Chondrocyte (in vitro differentiated cells): ENCODE results near the gene NTN1. TPM values are rescaled to one million over a fixed set of nuclear protein-coding genes. Genes with fewer than 3 reads are reported as not detected.

Experiments
- DNase-seq: peaks from one replicate; pipeline ENCODE4 v3.0.0; 2021; ENCODE audit warnings: mixed read lengths, low spot score
- H3K27ac Mint-ChIP-seq: one replicate; pipeline ENCODE4 v1.8.0; 2021; ENCODE audit warnings: mild to moderate bottlenecking, moderate library complexity, mixed read lengths; ENCODE audit not compliant: unreplicated experiment
- H3K27me3 Mint-ChIP-seq: 2 replicates; pipeline ENCODE4 v1.8.0; 2021; ENCODE audit warnings: low read depth, mixed read lengths
- H3K36me3 Mint-ChIP-seq: 2 replicates; pipeline ENCODE4 v1.8.0; 2021; ENCODE audit warnings: low read depth, mixed read lengths
- H3K4me1 Mint-ChIP-seq: 2 replicates; pipeline ENCODE4 v1.8.0; 2021; ENCODE audit warnings: low read depth, mild to moderate bottlenecking, mixed read lengths
- H3K4me3 Mint-ChIP-seq: one replicate; pipeline ENCODE4 v1.8.0; 2021; ENCODE audit warnings: mild to moderate bottlenecking, moderate library complexity, mixed read lengths; ENCODE audit not compliant: unreplicated experiment
- H3K9me3 Mint-ChIP-seq: 2 replicates; pipeline ENCODE4 v1.8.0; 2021; ENCODE audit warnings: low read depth, mixed read lengths
- total RNA-seq: library from RNA; stranded (reverse); gene quantifications from 3 replicates; pipeline ENCODE4 v1.2.1, GENCODE V29; 2021
- TF ChIP-seq, protein P1 (sequence below): fragments of 200-600 bp; sonication (generic); IDR thresholded peaks from 2 replicates; pipeline ENCODE4 v1.5.0; 2021; ENCODE audit warnings: antibody characterized with exemption, mild to moderate bottlenecking, moderate library complexity

The NTN1 gene
- total RNA-seq, 1 donor from 2014 or later: 4.0 TPM

DNA sequence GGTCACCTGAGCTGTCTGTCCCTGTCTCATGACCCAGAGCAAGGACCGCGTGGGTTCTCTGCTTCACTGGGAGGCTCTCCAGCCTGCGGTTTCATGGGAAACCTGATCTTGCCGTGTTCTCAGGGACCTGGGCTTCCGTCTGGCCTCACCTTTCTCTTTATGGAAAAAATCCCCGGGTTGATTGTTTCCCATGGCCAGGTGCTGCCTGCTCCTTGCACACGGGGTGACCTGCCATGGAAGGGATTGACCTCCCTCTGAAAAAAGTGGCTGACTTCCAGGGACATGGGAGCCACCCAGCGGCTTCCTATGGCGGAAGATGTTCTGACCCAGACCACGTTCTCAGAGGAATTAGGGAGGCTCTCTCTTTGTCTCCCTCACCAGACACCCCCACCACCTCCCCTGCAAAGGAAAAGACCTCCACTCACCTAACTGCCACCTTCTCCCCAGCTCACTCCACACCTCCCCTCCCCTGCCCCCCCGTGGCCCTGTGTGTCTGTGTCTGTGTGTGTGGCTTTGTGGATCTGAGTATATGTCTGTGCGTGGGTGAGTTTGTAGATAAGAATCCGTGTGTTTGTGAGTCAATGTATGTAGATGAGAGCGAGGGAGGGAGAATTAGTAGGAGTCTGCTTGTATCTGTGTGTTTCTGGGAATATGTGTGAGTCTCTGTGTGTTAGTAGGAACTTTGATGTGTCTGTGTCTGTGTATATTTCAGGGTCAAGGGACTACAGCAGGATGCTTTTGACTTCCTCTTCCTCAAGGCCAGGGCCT is 154.6 kb downstream of the NTN1 start:
- Mint-ChIP-seq H3K36me3 (no peaks in the 10 kb centered on the region), H3K4me3 (no peak overlapping the region)
- DNase-seq: no peak

DNA sequence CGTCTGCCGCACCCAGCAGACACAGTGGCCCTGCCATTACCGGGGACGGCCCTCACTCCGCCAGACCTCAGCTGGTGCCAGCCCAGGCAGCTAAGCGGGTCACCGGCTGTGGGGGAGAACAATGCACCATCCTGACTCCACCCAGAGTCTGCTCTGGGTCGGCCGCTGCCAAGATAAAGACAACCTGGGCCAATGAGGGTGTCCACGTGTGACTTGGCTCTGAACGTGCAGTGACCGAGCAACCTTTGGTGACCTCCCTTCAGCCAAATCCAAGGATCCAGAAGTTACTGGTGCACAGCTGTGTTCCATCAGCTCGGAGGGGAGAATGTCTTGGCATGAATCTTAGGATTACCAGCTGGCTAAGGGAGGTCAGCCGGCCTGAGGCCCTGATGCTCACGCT is 155.9 kb downstream of the NTN1 start:
- Mint-ChIP-seq H3K36me3 (no peaks in the 10 kb centered on the region), H3K27ac (no peak overlapping the region), H3K27me3 (no peaks in the 10 kb centered on the region), H3K4me3 (no peak overlapping the region), H3K4me1 (peaks cover 11% of the 10 kb centered on the region), H3K9me3 (no peaks in the 10 kb centered on the region)
- no peak for DNase-seq
- TF ChIP-seq, protein P1, sequence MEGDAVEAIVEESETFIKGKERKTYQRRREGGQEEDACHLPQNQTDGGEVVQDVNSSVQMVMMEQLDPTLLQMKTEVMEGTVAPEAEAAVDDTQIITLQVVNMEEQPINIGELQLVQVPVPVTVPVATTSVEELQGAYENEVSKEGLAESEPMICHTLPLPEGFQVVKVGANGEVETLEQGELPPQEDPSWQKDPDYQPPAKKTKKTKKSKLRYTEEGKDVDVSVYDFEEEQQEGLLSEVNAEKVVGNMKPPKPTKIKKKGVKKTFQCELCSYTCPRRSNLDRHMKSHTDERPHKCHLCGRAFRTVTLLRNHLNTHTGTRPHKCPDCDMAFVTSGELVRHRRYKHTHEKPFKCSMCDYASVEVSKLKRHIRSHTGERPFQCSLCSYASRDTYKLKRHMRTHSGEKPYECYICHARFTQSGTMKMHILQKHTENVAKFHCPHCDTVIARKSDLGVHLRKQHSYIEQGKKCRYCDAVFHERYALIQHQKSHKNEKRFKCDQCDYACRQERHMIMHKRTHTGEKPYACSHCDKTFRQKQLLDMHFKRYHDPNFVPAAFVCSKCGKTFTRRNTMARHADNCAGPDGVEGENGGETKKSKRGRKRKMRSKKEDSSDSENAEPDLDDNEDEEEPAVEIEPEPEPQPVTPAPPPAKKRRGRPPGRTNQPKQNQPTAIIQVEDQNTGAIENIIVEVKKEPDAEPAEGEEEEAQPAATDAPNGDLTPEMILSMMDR: no peak

More for the DNA sequence above, 154.6 kb downstream of the NTN1 start:
- peaks cover 4% of the 10 kb centered on the region for H3K27me3 Mint-ChIP-seq
- TF ChIP-seq, protein P1: no peak
- no peaks in the 10 kb centered on the region for H3K9me3 Mint-ChIP-seq
- H3K27ac Mint-ChIP-seq: no peak overlapping the region
- H3K4me1 Mint-ChIP-seq: peaks cover 11% of the 10 kb centered on the region

DNA sequence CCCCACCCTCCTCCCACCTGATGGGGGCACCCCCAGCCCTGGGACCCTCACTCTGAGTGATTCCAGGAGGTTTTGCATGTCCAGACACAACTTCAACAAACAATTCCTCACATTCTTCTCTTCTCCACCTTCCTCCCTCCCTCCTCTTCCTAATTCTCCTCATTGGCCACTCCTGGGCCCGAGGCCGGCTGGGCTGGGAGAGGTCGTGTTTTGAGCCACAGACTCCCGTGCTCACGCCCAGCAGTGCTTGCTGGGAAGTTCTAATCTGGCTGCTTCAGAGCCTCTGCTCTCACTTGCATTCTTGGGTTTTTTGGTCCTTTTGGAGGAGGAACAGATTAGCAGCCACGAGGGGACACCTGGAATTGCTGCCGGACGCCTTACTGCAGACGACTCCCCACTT is 157.0 kb downstream of the NTN1 start:
- Mint-ChIP-seq H3K27ac (no peak overlapping the region), H3K4me1 (peaks cover 10% of the 10 kb centered on the region)

DNA sequence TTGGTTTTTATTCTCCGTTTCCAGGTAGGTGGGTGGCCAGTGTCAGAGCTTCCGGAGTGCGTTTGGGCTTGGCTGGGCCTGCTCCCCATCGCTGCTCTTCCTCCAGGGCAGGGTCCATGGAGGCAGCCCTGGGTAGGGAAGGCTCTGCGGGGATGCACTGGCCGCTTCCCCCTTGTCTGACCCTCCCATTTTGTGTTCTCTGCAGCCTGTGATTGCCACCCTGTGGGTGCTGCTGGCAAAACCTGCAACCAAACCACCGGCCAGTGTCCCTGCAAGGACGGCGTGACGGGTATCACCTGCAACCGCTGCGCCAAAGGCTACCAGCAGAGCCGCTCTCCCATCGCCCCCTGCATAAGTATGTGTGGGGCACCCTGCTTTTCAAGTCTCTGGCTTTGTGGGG is 158.3 kb downstream of the NTN1 start:
- TF ChIP-seq, protein P1: peak; percentile 30
- no peaks in the 10 kb centered on the region for H3K9me3 Mint-ChIP-seq
- DNase-seq: no peak
- no peak overlapping the region for H3K27ac Mint-ChIP-seq
- H3K27me3 Mint-ChIP-seq: peaks cover 6% of the 10 kb centered on the region
- peaks cover 7% of the 10 kb centered on the region for H3K4me1 Mint-ChIP-seq
- H3K4me3 Mint-ChIP-seq: no peak overlapping the region
- H3K36me3 Mint-ChIP-seq: no peaks in the 10 kb centered on the region

More for the DNA sequence above, 157.0 kb downstream of the NTN1 start:
- TF ChIP-seq, protein P1: no peak
- Mint-ChIP-seq H3K9me3 (no peaks in the 10 kb centered on the region), H3K4me3 (no peak overlapping the region), H3K36me3 (no peaks in the 10 kb centered on the region), H3K27me3 (peaks cover 2% of the 10 kb centered on the region)
- no peak for DNase-seq

DNA sequence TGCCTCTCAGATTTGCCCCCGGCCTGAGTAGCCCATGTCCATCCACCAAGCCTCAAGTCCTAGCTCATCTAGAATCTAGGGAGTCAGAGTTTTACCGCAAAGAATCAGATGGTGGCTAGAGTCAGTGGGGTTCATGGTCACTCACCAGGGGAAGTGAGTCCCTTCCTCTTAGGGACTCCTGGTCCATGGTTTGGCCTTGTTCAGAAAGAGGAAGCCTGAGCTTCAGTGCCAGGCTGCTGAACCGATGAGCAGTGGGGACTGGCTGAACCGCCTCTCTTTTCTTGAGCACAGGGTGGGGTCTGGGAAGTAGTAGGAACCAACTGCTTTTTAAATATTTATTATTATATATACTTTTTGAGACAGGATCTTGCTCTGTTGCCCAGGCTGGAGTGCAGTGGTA is 160.3 kb downstream of the NTN1 start:
- Mint-ChIP-seq H3K4me3 (no peak overlapping the region), H3K9me3 (no peaks in the 10 kb centered on the region), H3K27me3 (peaks cover 6% of the 10 kb centered on the region), H3K27ac (no peak overlapping the region), H3K4me1 (peaks cover 7% of the 10 kb centered on the region), H3K36me3 (no peaks in the 10 kb centered on the region)
- TF ChIP-seq, protein P1: no peak
- DNase-seq: no peak
